ENCODE data around the gene PIGU. TPM values are rescaled to one million over a fixed set of nuclear protein-coding genes. Genes with fewer than 3 reads are reported as not detected.
A peak's percentile ranks its signal among the peaks of the same experiment; 100 is the strongest.

Gene PIGU
- total and polyA plus RNA-seq, 2 of the 13 experiments (the other 11 are each of a cell fraction or from before 2014, with no cell fraction given): 45.5 to 231 TPM

DNA sequence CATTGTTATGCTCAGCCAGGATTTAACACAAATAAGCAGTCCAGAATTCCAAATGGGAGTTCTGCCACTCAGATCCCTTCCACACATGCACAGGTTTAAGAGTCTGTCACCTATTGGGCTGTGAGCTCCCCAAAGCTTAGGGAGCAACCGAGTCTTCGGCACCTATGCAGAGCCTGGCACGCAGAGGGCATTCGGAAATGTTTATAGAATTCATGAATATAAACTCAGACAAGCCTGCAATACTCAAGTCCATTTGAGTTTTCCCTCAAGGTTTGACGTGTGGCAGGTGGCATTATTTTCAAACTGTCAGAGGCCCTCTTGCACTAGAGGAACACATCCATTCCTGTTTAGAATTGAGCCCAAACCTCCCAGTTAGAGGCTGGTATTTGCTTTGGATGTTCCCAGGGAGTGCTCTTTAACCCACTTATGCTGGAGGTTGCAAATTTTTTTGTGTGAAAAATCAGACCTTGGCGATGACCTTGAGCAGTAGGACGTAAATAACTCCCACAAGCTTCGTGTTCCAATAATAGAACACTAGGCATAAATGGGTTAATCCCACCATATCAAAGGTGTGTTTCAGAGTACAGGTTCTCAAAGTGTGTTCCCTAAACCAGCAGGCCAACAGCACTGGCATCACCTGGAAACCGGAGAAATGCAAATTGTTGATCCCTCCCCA, 90.3 kb downstream of the PIGU start (continued):
- TF ChIP-seq, protein P1, sequence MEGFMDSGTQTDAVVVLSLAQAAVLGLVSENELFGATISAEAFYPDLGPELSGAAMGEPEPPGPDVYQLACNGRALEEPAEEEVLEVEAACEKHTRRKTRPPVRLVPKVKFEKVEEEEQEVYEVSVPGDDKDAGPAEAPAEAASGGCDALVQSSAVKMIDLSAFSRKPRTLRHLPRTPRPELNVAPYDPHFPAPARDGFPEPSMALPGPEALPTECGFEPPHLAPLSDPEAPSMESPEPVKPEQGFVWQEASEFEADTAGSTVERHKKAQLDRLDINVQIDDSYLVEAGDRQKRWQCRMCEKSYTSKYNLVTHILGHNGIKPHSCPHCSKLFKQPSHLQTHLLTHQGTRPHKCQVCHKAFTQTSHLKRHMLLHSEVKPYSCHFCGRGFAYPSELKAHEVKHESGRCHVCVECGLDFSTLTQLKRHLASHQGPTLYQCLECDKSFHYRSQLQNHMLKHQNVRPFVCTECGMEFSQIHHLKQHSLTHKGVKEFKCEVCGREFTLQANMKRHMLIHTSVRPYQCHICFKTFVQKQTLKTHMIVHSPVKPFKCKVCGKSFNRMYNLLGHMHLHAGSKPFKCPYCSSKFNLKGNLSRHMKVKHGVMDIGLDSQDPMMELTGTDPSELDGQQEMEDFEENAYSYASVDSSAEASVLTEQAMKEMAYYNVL (CRISPR knock-in tag; IDR thresholded peaks at IDR 0.05; ENCODE audit: borderline replicate concordance): 0 out of 2 replicates have a peak, but pooled peaks have one; percentile 33
- TF ChIP-seq SOX5 (CRISPR knock-in tag; IDR thresholded peaks at IDR 0.05; ENCODE audit: borderline replicate concordance) (no peak), PPARG (CRISPR knock-in tag; conservative IDR thresholded peaks at IDR 0.05) (peak; percentile 96), GATAD2A (CRISPR knock-in tag; IDR thresholded peaks at IDR 0.05) (peak; percentile 53), ZNF761 (CRISPR knock-in tag; conservative IDR thresholded peaks at IDR 0.05) (0 out of 2 replicates have a peak, but pooled peaks have one; percentile 8), EEA1 (CRISPR knock-in tag; IDR thresholded peaks at IDR 0.05; ENCODE audit: borderline replicate concordance) (no peak), ZNF496 (CRISPR knock-in tag; IDR thresholded peaks at IDR 0.05; ENCODE audit: insufficient replicate concordance) (no peak), RFX1 (IDR thresholded peaks at IDR 0.05) (no peak)
- TF ChIP-seq, protein P2, sequence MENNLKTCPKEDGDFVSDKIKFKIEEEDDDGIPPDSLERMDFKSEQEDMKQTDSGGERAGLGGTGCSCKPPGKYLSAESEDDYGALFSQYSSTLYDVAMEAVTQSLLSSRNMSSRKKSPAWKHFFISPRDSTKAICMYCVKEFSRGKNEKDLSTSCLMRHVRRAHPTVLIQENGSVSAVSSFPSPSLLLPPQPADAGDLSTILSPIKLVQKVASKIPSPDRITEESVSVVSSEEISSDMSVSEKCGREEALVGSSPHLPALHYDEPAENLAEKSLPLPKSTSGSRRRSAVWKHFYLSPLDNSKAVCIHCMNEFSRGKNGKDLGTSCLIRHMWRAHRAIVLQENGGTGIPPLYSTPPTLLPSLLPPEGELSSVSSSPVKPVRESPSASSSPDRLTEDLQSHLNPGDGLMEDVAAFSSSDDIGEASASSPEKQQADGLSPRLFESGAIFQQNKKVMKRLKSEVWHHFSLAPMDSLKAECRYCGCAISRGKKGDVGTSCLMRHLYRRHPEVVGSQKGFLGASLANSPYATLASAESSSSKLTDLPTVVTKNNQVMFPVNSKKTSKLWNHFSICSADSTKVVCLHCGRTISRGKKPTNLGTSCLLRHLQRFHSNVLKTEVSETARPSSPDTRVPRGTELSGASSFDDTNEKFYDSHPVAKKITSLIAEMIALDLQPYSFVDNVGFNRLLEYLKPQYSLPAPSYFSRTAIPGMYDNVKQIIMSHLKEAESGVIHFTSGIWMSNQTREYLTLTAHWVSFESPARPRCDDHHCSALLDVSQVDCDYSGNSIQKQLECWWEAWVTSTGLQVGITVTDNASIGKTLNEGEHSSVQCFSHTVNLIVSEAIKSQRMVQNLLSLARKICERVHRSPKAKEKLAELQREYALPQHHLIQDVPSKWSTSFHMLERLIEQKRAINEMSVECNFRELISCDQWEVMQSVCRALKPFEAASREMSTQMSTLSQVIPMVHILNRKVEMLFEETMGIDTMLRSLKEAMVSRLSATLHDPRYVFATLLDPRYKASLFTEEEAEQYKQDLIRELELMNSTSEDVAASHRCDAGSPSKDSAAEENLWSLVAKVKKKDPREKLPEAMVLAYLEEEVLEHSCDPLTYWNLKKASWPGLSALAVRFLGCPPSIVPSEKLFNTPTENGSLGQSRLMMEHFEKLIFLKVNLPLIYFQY (CRISPR knock-in tag; IDR thresholded peaks at IDR 0.05; ENCODE audit: borderline replicate concordance): no peak
- TF ChIP-seq, protein P3, sequence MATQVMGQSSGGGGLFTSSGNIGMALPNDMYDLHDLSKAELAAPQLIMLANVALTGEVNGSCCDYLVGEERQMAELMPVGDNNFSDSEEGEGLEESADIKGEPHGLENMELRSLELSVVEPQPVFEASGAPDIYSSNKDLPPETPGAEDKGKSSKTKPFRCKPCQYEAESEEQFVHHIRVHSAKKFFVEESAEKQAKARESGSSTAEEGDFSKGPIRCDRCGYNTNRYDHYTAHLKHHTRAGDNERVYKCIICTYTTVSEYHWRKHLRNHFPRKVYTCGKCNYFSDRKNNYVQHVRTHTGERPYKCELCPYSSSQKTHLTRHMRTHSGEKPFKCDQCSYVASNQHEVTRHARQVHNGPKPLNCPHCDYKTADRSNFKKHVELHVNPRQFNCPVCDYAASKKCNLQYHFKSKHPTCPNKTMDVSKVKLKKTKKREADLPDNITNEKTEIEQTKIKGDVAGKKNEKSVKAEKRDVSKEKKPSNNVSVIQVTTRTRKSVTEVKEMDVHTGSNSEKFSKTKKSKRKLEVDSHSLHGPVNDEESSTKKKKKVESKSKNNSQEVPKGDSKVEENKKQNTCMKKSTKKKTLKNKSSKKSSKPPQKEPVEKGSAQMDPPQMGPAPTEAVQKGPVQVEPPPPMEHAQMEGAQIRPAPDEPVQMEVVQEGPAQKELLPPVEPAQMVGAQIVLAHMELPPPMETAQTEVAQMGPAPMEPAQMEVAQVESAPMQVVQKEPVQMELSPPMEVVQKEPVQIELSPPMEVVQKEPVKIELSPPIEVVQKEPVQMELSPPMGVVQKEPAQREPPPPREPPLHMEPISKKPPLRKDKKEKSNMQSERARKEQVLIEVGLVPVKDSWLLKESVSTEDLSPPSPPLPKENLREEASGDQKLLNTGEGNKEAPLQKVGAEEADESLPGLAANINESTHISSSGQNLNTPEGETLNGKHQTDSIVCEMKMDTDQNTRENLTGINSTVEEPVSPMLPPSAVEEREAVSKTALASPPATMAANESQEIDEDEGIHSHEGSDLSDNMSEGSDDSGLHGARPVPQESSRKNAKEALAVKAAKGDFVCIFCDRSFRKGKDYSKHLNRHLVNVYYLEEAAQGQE (IDR thresholded peaks at IDR 0.05; ENCODE audit: borderline replicate concordance in 1 of 2, low read depth in 1 of 2, low read length in 2 of 2): no peak
